Measurements from ENCODE around the gene KIF3C.

GRCh38 chr2:25988134-25988533 is 5.8 kb upstream of the KIF3C start:
- no peak for TF ChIP-seq POLR2A (IDR thresholded peaks at IDR 0.05)
- no peak for TF ChIP-seq CTCF (IDR thresholded peaks at IDR 0.05)

Measured in adrenal gland (tissue), 5 donors.